Activated CD8-positive, alpha-beta memory T cell treated with anti-CD3 and anti-CD28 coated beads for 24 hours (primary cell): ENCODE data around the gene SFRP2.

Source experiments
- DNase-seq: peaks from one replicate; pipeline ENCODE4 v3.0.0-alpha.2; 2020

Gene SFRP2, protein sequence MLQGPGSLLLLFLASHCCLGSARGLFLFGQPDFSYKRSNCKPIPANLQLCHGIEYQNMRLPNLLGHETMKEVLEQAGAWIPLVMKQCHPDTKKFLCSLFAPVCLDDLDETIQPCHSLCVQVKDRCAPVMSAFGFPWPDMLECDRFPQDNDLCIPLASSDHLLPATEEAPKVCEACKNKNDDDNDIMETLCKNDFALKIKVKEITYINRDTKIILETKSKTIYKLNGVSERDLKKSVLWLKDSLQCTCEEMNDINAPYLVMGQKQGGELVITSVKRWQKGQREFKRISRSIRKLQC

GRCh38 chr4:153788413-153789276 lies at the start of gene SFRP2:
Gene SFRP2 (minus strand): TSS chr4:153789083. CDS start chr4:153788835, 248 bp downstream.
- no peak for DNase-seq

DNA sequence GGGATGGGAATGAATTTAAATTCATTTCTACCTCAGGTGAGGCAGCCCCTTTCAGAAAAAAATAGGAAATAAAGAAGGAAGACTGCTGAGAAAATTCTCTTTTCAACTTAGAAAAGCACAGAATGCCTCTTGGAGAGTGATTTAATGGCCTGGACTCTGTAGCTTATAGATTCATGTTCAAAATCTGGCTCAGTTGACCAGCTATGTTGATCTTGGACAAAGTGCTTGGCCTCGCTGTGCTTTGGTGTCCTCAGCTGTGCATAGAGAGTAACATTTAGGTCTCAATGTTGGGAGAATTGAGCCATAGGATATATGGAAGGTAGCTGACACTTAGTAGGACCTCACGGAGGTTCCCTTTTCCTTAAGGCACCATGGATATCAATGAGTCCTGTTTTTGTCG lies 49.7 kb upstream of the SFRP2 start:
- DNase-seq: no peak

- DNase-seq: no peak
These were observed 46.0 kb upstream of the SFRP2 start for GRCh38 chr4:153834901-153835300.

- DNase-seq: no peak
These were observed 43.9 kb upstream of the SFRP2 start for GRCh38 chr4:153832720-153833287.

GRCh38 chr4:153832054-153832453 lies 43.2 kb upstream of the SFRP2 start:
- DNase-seq: no peak

GRCh38 chr4:153831245-153831644 lies 42.4 kb upstream of the SFRP2 start:
- DNase-seq: no peak

GRCh38 chr4:153825691-153826090 lies 36.8 kb upstream of the SFRP2 start:
- no peak for DNase-seq

GRCh38 chr4:153825126-153825525 lies 36.2 kb upstream of the SFRP2 start:
- DNase-seq: no peak

DNA sequence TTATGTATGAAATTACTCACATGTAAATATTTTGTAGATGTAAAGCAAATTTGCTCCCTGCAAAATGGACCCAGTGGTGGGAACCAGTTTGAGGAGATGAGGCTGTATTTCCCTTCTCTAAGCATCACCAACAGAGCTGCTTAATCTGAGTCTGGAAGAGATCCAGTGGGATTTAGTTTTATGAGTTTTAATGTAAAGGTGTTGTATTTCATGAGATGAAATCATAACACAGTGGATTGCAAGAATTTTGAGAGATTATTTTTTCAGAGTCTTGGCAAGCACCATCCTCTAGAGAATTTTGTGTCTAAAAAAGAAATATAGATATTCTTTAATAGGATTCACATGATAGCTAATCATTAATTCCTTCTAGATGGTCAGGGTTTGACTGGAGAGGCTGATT lies 35.6 kb upstream of the SFRP2 start:
- DNase-seq: no peak

- no peak for DNase-seq
These were observed 34.6 kb upstream of the SFRP2 start for GRCh38 chr4:153823483-153823882.

DNA sequence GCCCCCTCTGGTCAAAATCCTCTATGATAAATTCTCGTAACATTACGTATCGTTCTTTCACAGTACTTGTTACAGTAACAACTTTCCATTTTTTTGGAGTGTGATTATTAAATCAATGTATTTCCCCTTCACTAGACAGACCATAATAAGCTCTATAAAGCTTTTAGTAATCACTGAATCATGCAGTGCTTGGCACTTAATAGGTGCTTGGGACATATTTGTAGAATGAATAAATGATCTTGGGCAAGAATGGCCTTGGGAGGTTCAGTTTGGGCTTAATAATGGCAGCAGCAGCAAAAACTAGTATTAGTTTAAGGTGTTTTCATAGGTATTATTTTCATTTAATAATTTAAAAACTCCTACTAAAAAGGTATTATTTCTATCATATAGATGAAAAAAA lies 33.4 kb upstream of the SFRP2 start:
- no peak for DNase-seq

- no peak for DNase-seq
These were observed 28.6 kb upstream of the SFRP2 start for GRCh38 chr4:153817466-153817865.

GRCh38 chr4:153816542-153816941 lies 27.7 kb upstream of the SFRP2 start:
- DNase-seq: no peak

- DNase-seq: no peak
These were observed 25.9 kb upstream of the SFRP2 start for GRCh38 chr4:153814789-153815188.

- no peak for DNase-seq
These were observed 21.3 kb upstream of the SFRP2 start for GRCh38 chr4:153809916-153810810.

DNA sequence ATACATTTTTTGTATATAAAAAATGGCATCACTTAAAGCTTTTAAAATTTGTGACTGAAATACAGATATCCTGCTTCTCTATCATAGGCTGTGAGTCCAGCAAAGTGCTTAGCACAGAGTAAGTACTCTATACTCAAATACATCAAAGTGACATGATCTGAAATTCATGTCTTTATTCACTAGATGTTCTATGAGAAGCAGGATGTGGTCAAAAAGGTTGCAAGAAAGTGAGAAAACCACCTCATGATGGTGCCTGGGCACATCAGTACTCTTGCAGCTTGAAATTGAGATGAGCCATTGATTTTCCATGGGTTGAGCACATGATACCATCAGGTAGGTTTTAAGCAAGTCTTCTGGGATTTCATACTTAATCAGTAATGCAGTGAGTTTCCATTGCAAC lies 20.4 kb upstream of the SFRP2 start:
- DNase-seq: no peak

DNA sequence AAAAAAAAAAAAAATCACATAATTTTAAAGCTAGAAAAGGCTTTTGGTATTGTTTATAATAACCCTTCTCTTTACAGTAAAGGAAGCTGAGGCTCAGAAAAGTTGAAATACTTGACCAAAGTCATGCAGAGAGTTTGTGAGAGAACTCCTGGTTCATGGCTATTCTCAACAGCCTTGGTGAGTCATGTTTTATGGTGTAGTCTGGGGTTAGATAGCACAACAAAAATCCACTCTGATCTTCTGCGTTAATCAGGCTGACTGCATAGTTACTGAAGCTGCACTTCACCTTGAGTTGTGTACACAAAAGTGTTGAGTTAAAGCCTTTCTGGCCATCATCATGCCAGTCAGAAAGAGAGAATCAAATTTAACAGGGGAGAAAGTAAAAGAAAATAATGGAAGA lies 19.3 kb upstream of the SFRP2 start:
- no peak for DNase-seq

GRCh38 chr4:153806073-153806472 lies 17.2 kb upstream of the SFRP2 start:
- no peak for DNase-seq

GRCh38 chr4:153804722-153805121 lies 15.8 kb upstream of the SFRP2 start:
- DNase-seq: no peak

GRCh38 chr4:153799694-153800074 lies 10.8 kb upstream of the SFRP2 start:
- no peak for DNase-seq

DNA sequence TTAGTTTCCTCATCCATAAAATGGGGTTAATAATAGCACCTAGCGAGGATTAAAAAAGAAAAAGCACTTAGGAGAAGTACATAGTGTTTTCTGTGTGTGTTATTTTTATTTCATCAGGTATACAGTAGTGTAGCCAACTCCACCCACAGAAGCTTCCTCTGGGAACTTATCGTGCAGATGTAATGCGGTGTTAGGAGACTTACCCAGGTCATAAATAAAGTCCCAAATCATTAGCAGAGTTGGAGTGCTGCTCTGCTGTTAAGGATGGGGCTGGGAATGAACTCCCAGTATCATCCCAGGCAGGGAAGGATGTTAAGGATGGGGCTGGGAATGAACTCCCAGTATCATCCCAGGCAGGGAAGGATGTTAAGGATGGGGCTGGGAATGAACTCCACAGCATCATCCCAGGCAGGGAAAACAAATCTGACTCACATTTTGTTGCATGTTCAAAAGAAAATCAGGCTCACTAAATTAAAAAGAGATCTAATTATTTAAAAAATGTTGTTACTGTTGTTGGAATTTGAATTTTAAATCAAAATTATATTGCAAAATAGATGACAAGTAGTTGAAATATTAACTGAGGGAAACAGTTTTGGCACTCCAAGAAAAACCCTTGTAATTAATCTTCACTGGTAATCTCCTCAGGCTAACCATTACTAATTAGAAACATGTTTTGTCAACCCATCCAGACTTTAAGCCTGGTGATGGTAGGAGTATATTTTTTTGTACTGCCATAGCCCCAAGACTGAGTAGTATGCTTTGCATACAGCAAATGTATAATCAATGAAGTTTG lies 10.2 kb upstream of the SFRP2 start:
- DNase-seq: no peak

GRCh38 chr4:153798420-153798819 lies 9.5 kb upstream of the SFRP2 start:
- no peak for DNase-seq
